ENCODE data around the gene CCL11.

DNA sequence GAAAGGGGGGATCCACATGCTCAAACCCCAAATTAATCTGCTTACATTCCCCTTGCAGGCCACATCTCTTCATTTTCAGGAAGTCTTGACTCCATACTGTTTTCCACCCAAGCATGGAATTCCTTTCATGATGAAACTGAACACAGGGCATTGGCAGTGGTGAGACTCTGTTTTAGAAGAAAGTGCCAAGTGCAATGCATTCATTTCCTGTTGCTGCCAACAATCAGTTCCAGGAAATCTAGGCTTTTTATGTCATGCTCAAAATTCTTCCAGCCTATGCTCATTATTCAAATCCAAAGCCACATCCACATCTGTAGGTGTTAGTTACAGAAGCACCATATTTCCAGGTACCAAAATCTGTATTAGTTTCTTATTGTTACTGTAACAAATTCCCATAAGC is 26.4 kb upstream of the CCL11 start:
- TF ChIP-seq, protein P1, sequence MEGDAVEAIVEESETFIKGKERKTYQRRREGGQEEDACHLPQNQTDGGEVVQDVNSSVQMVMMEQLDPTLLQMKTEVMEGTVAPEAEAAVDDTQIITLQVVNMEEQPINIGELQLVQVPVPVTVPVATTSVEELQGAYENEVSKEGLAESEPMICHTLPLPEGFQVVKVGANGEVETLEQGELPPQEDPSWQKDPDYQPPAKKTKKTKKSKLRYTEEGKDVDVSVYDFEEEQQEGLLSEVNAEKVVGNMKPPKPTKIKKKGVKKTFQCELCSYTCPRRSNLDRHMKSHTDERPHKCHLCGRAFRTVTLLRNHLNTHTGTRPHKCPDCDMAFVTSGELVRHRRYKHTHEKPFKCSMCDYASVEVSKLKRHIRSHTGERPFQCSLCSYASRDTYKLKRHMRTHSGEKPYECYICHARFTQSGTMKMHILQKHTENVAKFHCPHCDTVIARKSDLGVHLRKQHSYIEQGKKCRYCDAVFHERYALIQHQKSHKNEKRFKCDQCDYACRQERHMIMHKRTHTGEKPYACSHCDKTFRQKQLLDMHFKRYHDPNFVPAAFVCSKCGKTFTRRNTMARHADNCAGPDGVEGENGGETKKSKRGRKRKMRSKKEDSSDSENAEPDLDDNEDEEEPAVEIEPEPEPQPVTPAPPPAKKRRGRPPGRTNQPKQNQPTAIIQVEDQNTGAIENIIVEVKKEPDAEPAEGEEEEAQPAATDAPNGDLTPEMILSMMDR (IDR thresholded peaks at IDR 0.05) = no peak
- TF ChIP-seq POLR2A (IDR thresholded peaks at IDR 0.05) = no peak

Measured in esophagus squamous epithelium (tissue), 4 donors.